Parathyroid adenoma (tissue), 2 donors: ENCODE data around the gene CRPPA.
"Not testable (repeated sequence)": the region's sequence is repeated elsewhere in the genome, so short reads cannot be mapped to it uniquely, and the experiment has no call there.

Experiments
- H2AFZ ChIP-seq: fragments of 300-600 bp; sonication (generic); one replicate; pipeline ENCODE4 v1.7.0; 2017; ENCODE audit warnings: antibody characterized with exemption, mild to moderate bottlenecking
- H3K27ac ChIP-seq: fragments of 300-600 bp; sonication (generic); one replicate; pipeline ENCODE4 v1.7.0; 2017
- H3K27me3 ChIP-seq: fragments of 300-600 bp; sonication (generic); one replicate; pipeline ENCODE4 v1.7.0; 2017; ENCODE audit warnings: low read length; ENCODE audit not compliant: control insufficient read depth, insufficient read depth
- H3K36me3 ChIP-seq: fragments of 300-600 bp; sonication (generic); one replicate; pipeline ENCODE4 v1.7.0; 2017; ENCODE audit warnings: low read length; ENCODE audit not compliant: control insufficient read depth, insufficient read depth
- H3K4me1 ChIP-seq: fragments of 300-600 bp; sonication (generic); one replicate; pipeline ENCODE4 v1.7.0; 2017; ENCODE audit warnings: control low read depth
- H3K4me2 ChIP-seq: fragments of 300-600 bp; sonication (generic); one replicate; pipeline ENCODE4 v1.7.0; 2017; ENCODE audit warnings: low read length
- H3K4me3 ChIP-seq: fragments of 300-600 bp; sonication (generic); one replicate; pipeline ENCODE4 v1.7.0; 2017; ENCODE audit warnings: low read depth, low read length
- H3K79me2 ChIP-seq: fragments of 300-600 bp; sonication (generic); one replicate; pipeline ENCODE4 v1.7.0; 2017; ENCODE audit warnings: control low read depth
- H3K9ac ChIP-seq: fragments of 300-600 bp; sonication (generic); one replicate; pipeline ENCODE4 v1.7.0; 2017; ENCODE audit warnings: mild to moderate bottlenecking
- H3K9me3 ChIP-seq: fragments of 300-600 bp; sonication (generic); one replicate; pipeline ENCODE4 v1.7.0; 2017; ENCODE audit warnings: low read length; ENCODE audit not compliant: control insufficient read depth
- TF ChIP-seq, protein P1 (sequence below): fragments of 300-600 bp; sonication (generic); IDR thresholded peaks from one replicate; pipeline ENCODE4 v1.7.0; 2017; ENCODE audit warnings: antibody characterized with exemption, mild to moderate bottlenecking
- donor health status: primary hyperparathyroidism.

The CRPPA gene

DNA sequence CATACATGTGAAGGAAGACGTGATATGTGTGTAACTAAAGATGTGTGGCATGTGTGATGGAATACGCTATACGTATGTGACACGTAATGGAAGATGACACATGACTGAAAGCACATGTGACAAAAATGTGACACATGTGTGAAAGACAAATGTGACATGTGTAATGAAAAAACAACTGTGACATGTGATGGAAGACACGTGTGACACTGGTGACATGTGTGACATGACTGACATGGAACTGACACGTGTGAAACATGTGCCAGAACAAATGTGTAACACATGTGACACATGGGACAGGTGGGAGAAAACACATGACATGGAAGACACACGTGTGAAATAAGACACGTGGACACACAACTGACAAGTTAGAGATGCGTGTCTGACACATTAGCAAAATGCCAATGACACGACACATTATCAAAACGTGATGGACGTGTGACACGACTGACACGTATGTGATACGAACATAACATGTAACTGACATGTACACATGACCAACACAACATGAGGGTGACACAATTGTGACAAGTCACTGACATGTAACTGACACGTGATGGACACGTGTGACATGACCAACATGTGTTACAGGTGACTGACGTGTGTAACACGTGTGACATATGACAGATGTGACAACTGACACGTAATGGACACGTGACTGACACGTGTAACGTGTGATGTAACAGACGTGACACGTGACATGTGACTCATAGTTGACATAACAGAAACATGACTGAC is 24.4 kb downstream of the CRPPA start:
- Histone ChIP-seq H2AFZ (no peak overlapping the region), H3K27ac (no peak overlapping the region), H3K9ac (no peak overlapping the region), H3K4me1 (no peaks in the 10 kb centered on the region), H3K4me3 (no peak overlapping the region), H3K36me3 (no peaks in the 10 kb centered on the region), H3K4me2 (no peak overlapping the region), H3K79me2 (no peaks in the 10 kb centered on the region), H3K9me3 (no peaks in the 10 kb centered on the region), H3K27me3 (no peaks in the 10 kb centered on the region)
- TF ChIP-seq, protein P1, sequence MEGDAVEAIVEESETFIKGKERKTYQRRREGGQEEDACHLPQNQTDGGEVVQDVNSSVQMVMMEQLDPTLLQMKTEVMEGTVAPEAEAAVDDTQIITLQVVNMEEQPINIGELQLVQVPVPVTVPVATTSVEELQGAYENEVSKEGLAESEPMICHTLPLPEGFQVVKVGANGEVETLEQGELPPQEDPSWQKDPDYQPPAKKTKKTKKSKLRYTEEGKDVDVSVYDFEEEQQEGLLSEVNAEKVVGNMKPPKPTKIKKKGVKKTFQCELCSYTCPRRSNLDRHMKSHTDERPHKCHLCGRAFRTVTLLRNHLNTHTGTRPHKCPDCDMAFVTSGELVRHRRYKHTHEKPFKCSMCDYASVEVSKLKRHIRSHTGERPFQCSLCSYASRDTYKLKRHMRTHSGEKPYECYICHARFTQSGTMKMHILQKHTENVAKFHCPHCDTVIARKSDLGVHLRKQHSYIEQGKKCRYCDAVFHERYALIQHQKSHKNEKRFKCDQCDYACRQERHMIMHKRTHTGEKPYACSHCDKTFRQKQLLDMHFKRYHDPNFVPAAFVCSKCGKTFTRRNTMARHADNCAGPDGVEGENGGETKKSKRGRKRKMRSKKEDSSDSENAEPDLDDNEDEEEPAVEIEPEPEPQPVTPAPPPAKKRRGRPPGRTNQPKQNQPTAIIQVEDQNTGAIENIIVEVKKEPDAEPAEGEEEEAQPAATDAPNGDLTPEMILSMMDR, result no peak

DNA sequence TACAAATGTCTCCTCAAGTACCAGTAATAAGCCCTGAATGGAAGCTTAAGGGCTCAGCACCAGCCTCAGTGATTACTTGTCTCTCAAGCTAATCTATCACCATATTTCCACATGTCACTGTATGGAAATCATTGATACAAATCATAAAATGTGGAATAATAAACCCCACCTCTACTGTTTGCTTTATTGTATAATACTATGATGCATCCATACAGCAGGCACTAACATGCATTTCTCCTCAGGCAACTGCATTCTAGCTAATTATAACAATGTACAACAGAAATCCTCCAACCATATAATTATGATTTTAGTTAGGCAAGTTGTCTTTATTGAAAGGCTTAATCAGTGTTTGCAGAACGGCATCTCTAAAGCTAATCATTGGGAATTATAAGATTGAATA is 26.2 kb downstream of the CRPPA start:
- Histone ChIP-seq H3K4me2 (no peak overlapping the region), H3K36me3 (no peaks in the 10 kb centered on the region), H3K79me2 (no peaks in the 10 kb centered on the region), H2AFZ (no peak overlapping the region), H3K27ac (no peak overlapping the region), H3K4me3 (no peak overlapping the region), H3K4me1 (no peaks in the 10 kb centered on the region), H3K9me3 (no peaks in the 10 kb centered on the region), H3K9ac (no peak overlapping the region), H3K27me3 (no peaks in the 10 kb centered on the region)
- TF ChIP-seq, protein P1, result no peak

DNA sequence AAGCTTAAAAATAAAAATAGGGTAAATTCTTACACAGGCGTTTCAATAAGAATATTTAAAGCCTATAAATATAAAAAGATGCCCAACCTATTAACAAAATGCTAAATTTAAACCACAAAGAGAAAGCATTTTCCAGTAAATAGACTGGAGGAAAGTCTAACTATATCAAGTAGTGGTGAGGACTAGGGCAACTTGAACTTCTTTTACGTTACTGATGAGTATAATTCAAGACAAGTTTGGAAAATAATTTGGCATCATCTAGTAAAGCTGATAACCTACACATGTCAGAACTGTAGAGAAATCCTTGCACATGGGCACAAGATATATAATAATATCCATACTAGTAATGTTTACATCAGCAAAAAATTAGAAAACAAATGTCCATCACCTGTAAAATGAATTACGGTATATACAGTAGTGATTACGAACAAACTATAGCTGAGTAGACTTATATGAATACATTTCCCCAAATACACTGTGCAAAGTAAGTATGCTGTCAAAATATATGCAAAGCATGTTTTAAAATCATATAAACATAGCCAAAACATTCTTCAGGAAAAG is 27.4 kb downstream of the CRPPA start:
- TF ChIP-seq, protein P1, result no peak
- Histone ChIP-seq H3K27ac (no peak overlapping the region), H3K4me1 (no peaks in the 10 kb centered on the region), H3K79me2 (no peaks in the 10 kb centered on the region), H3K9ac (no peak overlapping the region), H2AFZ (no peak overlapping the region), H3K27me3 (no peaks in the 10 kb centered on the region), H3K4me2 (no peak overlapping the region), H3K9me3 (no peaks in the 10 kb centered on the region), H3K4me3 (no peak overlapping the region), H3K36me3 (no peaks in the 10 kb centered on the region)

DNA sequence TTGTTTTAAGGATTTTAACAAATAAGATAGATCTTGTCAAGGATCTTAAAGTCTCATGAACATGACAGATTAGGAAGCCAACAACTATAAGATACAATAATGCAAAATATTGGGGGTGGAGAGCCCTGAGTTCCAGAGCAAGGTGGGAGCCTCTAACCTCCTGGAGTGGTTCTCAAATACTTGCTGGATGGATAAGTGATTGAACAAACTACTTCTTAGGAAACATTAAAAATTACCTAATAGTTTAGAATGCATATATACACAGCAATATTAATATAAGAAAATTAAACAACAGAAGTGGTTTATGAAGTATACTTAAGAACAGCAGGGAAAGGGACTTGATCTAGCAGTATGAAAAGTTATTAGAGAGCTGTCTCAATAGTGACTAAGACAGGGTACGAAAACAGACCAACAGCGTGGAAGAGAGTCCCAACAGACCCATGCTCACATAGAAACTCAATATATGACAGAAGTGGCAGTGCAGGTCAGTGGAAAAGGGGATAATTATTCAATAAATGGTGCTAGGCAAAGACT is 28.3 kb downstream of the CRPPA start:
- Histone ChIP-seq H3K36me3 (no peaks in the 10 kb centered on the region), H3K9ac (no peak overlapping the region), H2AFZ (no peak overlapping the region), H3K79me2 (no peaks in the 10 kb centered on the region), H3K9me3 (no peaks in the 10 kb centered on the region), H3K4me1 (no peaks in the 10 kb centered on the region), H3K27ac (no peak overlapping the region), H3K27me3 (no peaks in the 10 kb centered on the region), H3K4me3 (no peak overlapping the region), H3K4me2 (no peak overlapping the region)
- TF ChIP-seq, protein P1, result no peak

DNA sequence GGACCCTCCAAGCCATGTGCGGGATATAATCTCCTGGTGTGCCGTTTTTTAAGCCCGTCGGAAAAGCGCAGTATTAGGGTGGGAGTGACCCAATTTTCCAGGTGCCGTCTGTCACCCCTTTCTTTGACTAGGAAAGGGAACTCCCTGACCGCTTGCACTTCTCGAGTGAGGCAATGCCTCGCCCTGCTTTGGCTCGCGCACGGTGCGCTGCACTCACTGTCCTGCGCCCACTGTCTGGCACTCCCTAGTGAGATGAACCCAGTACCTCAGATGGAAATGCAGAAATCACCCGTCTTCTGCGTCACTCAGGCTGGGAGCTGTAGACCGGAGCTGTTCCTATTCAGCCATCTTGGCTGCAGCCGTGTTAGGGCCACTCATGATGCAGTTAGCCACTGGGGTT is 37.6 kb downstream of the CRPPA start:
- H3K4me3 ChIP-seq, H3K4me2 ChIP-seq, H3K36me3 ChIP-seq, H3K27ac ChIP-seq, H3K79me2 ChIP-seq, H3K27me3 ChIP-seq, H3K9me3 ChIP-seq, H3K9ac ChIP-seq, H3K4me1 ChIP-seq, H2AFZ ChIP-seq: not testable (repeated sequence)

DNA sequence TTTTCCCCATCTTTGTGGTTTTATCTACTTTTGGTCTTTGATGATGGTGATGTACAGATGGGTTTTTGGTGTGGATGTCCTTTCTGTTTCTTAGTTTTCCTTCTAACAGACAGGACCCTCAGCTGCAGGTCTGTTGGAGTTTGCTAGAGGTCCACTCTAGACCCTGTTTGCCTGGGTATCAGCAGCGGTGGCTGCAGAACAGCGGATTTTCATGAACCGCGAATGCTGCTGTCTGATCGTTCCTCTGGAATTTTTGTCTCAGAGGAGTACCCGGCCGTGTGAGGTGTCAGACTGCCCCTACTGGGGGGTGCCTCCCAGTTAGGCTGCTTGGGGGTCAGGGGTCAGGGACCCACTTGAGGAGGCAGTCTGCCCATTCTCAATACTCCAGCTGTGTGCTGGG is 38.2 kb downstream of the CRPPA start:
- H3K9me3 ChIP-seq, H3K4me2 ChIP-seq, H3K4me3 ChIP-seq, H2AFZ ChIP-seq, H3K4me1 ChIP-seq, H3K27ac ChIP-seq, H3K9ac ChIP-seq, H3K36me3 ChIP-seq, H3K27me3 ChIP-seq, H3K79me2 ChIP-seq: not testable (repeated sequence)
